Measurements from ENCODE around the gene SOAT1.

Gene SOAT1

DNA sequence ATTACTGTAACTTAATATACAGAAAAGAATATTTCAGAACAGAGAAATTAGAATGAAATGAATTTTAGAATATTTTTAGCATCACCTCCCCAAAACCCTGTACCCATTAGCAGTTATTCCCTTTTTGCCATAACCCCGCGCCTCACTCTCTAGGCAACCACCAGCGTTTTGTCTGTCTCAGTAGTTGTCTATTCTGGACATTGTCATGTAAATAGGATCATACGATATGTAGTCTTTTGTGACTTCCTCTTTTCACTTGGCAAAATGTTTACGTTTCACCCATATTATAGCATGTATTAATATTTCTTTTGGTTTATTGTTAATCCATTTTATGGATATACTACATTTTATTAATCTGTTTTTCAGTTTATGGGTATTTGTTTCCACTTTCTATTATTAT is 24.9 kb downstream of the SOAT1 start:
- TF ChIP-seq SIN3A (IDR thresholded peaks at IDR 0.05; ENCODE audit: borderline replicate concordance, insufficient read depth, low read length) (no peak), FOXP2 (optimal IDR thresholded peaks at IDR 0.05; ENCODE audit: borderline replicate concordance, extremely low read depth, extremely low read length, insufficient read depth) (no peak), POLR2AphosphoS5 (IDR thresholded peaks at IDR 0.05; ENCODE audit: low read depth, low read length) (no peak), TAF1 (IDR thresholded peaks at IDR 0.05; ENCODE audit: borderline replicate concordance, insufficient read depth, low read length) (no peak), REST (IDR thresholded peaks at IDR 0.05; ENCODE audit: insufficient read depth in 1 of 2, low read depth in 2 of 2, low read length in 2 of 2) (no peak)

- TF ChIP-seq SIN3A (IDR thresholded peaks at IDR 0.05; ENCODE audit: borderline replicate concordance, insufficient read depth, low read length) (no peak), REST (IDR thresholded peaks at IDR 0.05; ENCODE audit: insufficient read depth in 1 of 2, low read depth in 2 of 2, low read length in 2 of 2) (no peak), FOXP2 (optimal IDR thresholded peaks at IDR 0.05; ENCODE audit: borderline replicate concordance, extremely low read depth, extremely low read length, insufficient read depth) (no peak), TAF1 (IDR thresholded peaks at IDR 0.05; ENCODE audit: borderline replicate concordance, insufficient read depth, low read length) (no peak), POLR2AphosphoS5 (IDR thresholded peaks at IDR 0.05; ENCODE audit: low read depth, low read length) (no peak)
Observed at GRCh38 chr1:179321533-179322216, 28.1 kb downstream of the SOAT1 start.

DNA sequence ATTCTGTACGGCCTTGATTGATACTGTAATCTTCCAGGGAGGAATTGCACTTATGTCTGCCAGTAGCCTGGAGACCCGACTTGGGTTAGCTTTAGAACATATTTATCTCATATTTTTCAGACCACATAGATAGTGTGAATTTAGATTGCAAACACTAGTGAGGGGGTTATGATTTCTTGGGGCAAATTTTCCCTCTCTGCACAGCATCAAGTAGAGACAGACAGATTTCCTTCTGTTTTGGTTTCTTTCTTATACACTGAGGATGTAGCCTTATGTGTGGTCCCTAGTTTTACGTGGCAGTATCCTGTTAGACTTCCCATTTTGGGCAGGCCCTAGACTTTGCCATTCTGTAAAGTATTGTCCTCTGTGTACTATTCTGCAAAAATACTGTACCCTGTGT is 29.0 kb downstream of the SOAT1 start:
- no peak for TF ChIP-seq SIN3A (IDR thresholded peaks at IDR 0.05; ENCODE audit: borderline replicate concordance, insufficient read depth, low read length)
- TF ChIP-seq FOXP2 (optimal IDR thresholded peaks at IDR 0.05; ENCODE audit: borderline replicate concordance, extremely low read depth, extremely low read length, insufficient read depth) = no peak
- TF ChIP-seq TAF1 (IDR thresholded peaks at IDR 0.05; ENCODE audit: borderline replicate concordance, insufficient read depth, low read length) = no peak
- TF ChIP-seq POLR2AphosphoS5 (IDR thresholded peaks at IDR 0.05; ENCODE audit: low read depth, low read length) = no peak
- TF ChIP-seq REST (IDR thresholded peaks at IDR 0.05; ENCODE audit: insufficient read depth in 1 of 2, low read depth in 2 of 2, low read length in 2 of 2) = no peak

- no peak for TF ChIP-seq TAF1 (IDR thresholded peaks at IDR 0.05; ENCODE audit: borderline replicate concordance, insufficient read depth, low read length)
- TF ChIP-seq FOXP2 (optimal IDR thresholded peaks at IDR 0.05; ENCODE audit: borderline replicate concordance, extremely low read depth, extremely low read length, insufficient read depth) = no peak
- no peak for TF ChIP-seq SIN3A (IDR thresholded peaks at IDR 0.05; ENCODE audit: borderline replicate concordance, insufficient read depth, low read length)
- no peak for TF ChIP-seq POLR2AphosphoS5 (IDR thresholded peaks at IDR 0.05; ENCODE audit: low read depth, low read length)
- TF ChIP-seq REST (IDR thresholded peaks at IDR 0.05; ENCODE audit: insufficient read depth in 1 of 2, low read depth in 2 of 2, low read length in 2 of 2) = no peak
Observed at GRCh38 chr1:179323436-179323835, 29.8 kb downstream of the SOAT1 start.
